Stimulated activated CD8-positive, alpha-beta memory T cell treated with anti-CD3 and anti-CD28 coated beads, Interleukin-15, amount 100 ng/mL, for 24 hours (primary cell): ENCODE data around the gene UBE2N.
"Not testable (repeated sequence)": the region's sequence is repeated elsewhere in the genome, so short reads cannot be mapped to it uniquely, and the experiment has no call there.

ENCODE experiments used
- DNase-seq: peaks from one replicate; pipeline ENCODE4 v3.0.0-alpha.2; 2020; ENCODE audit warnings: low read depth

Gene UBE2N

DNA sequence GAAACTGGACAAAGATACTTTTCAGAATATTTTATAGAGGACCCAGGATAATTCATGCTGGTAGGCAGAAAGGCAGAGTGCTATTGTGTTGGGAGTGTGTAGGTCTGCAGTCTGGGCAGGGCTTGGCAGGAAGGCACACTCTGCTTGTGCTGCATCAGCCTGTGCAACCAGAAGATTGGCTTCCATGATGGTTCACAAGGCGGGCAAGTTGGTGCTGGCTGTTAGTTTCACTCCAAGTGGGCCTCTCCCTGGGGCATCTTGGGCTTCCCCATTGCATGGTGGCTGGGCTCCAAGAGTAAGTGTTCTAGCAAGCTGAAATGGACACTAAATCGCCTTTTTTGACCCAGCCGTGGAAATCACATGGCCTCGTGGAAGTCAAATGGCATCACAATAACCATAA is 1.8 kb upstream of the UBE2N start:
- DNase-seq: no peak

DNA sequence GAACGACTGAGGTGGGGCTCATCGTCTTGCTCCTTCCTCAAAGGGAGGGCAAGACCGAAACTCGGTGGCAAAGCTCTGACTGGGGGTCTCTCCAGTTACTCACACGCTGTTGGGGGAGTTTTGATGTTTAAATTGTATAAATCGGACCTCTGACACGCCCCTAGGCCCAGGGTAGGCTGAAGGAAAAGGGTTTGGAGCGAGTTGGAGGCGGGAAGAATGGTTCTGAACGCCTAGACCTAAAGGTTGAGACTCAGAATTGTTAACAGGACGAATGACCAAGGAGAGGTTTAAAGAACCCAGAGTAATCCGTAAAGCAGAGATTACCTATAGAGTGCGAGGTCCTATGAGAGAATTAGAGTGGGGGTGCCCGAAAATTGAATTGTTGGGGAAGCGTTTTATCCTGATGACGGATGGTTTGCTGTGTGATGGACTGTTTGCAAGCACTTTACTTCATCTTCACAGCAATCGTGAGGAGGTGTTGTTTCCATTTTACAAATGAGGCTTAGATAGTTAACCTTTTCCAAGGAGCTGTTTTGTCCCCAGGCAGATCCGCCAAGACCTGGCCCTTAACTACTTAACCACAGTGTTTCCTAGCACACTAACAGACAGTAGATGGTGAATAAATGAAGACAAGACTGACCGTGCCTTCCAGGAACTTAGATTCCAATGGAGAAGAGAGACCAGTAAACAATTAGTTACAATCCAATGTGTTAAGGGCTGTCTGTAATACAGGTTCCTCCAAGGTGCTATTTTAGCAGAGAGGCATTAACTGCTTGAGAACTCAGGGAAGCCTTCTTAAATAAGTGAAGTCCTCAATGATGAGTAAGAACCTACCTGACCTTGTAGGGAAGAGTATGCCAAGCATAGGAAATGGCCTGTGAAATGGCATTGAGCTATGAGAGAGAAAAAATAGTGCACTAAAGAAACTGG is 929 bp upstream of the UBE2N start:
- DNase-seq: no peak

DNA sequence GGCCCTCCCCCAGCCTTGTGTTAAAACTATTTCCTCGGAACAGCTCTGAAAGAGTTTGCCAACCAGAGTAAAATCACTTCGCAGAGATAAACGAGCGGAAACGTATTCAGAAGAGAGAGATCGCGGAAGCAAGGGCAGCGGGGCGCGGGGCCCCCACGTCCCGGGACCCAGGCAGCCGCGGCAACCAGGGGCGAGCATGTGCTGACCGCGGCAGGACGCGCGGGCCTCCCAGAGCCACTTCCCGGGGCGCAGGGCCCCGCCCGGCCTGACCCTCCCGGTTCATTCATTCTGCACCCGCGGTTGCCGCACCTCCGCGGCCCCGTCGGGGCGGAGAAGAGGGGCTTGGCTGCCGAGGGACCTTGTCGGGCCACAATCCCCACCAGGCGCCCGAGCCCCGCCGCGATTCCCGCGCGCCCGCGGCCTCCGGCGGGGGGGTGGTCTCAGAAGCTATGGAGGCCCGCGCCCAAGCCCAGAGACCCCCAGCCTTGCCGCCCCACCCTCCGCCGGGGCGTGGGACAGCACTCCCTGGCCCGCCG is 598 bp downstream of the UBE2N start:
- DNase-seq: peak; percentile 7

DNA sequence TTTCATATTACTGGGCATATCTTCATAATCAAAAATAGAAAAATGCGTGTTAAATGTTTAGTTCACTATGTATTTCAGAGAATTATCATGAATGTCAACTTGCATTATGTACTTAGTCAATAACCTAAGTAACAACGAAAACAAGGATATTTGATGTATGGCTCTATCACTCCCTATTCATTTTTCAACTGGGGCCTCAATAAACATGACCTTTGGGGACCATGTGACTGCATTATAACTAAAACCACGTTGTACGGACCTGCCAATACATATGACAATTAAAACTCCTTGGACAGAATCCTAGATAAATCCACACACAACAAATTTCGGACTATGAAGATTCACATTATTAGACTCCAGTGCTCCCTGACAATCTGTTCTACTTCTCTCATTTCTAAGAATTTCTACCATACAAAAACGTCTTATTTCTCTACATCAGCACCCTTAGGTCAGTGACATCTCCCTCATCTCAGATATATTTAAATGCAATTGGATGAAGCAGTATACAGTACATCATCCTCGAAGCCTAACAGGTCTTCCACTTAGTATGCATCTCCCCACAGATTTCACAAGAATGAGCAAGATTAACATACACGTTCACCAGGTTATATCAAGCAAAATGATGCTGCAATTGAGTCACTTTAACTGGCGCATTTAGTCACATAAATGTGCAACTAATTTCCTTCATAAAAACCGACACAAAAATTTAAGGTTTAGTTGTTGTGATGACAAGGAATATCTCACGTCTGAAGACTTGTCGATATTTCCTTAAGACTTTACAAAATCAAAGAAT is 1.5 kb downstream of the UBE2N start:
- no peak for DNase-seq

DNA sequence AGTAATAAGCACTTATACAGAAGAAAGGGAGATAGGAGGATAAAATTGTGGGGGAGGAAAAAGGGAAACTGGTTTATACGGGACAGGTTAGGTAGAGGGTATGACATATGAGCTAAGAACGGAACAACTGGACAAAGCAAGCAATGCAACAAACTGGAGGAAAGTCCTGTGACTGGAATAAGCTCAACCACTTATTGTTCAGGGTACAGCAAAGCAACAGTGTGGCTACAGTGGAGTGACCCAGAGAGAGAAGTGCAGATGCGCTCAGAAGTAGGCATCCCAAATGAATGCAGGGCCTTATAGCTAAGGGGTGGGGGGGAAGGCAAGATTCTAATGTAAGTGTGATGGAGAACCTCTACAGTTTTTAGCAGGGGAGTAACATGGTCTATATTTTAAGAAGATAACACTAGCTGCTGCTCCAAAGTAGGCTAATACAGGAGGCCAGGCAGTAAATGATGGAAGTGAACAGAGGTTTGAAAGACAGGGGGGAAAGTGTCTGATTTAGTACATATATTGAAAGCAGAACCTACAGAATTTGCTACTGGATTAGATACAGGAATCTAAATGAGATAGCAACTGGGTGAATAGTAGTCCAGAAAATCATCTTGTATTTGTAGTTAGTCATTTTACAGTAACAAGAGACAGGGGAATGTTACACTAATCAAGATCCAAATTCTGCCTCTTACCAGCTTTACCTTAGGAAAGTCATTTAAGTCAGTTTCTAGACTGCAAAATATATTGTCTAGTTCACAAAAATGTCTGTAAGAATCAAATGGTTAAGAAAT is 3.3 kb downstream of the UBE2N start:
- DNase-seq: no peak

DNA sequence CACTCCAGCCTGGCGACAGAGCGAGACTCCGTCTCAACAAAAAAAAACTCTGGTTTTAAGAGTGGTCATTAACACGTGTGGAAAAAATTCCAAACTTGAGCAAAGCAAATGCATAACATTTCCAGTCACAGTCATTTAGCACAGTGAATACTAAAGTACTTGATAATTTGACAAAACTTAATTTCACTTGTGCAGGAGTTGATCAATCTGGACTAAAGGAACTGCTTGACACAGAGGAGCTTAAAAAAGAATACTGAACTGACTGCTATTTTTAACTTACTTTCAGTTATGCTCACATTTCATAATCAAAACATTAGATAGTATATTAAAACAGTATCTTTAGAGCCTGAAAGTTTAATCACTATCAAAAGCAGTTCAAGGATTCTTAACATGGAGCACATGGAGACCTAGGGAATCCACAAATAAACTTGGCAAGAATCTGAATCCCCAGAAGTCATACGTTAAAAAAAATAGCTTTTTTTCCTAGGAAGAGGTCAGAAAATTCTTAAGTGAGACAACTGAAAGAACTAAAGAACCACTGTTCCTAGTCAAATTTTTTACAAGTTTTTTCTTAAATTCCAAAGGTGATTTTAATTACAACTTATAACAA is 7.4 kb downstream of the UBE2N start:
- no peak for DNase-seq

DNA sequence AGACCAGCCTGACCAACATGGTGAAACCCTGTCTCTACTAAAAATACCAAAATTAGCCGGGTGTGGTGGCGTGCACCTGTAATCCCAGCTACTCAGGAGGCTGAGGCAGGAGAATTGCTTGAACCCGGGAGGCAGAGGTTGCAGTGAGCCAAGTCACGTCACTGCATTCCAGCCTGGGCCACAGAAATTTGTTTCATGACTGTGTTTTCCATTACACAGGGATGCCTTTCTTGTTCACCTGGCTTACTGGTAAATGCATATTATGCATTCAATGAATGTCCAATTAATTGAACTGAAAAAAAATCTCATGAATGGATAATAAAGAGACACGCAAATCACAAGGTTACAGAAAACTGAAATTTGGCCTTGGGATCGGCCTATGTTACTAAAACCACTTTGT is 9.7 kb downstream of the UBE2N start:
- DNase-seq: not testable (repeated sequence)

DNA sequence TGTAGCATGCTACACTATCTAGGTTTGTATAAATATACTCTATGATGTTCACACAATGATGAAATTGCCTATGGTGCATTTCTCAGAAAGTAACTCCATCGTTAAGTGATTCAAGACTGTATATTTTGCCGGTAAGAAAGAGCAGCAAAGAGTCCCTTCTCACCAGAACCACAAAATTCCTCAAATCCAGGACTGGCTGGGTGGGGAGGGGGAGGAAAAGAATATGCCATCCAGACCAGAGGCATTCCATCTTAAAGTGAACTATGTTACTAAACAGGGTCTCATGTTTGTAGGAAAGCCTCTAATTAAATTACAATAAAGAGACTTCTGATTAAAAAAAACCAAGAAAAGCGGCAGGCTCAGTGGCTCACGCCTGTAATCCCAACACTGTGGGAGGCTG is 11.5 kb downstream of the UBE2N start:
- no peak for DNase-seq

DNA sequence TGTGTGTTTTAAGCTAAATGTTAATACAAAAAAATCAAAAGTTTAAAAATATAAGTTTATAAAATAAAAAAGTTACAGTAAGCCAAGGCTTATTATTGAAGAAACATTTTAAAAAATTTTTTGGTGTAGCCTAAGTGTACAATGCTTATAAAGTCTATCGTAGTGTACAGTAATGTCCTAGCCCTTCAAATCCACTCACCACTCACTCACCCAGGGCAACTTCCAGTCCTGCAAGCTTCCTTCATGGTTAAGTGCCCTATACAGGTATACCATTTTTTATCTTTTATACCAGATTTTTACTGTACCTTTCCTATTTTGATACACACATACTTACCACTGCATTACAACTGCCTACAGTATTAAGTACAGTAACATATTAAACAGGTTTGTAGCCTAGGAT is 11.9 kb downstream of the UBE2N start:
- no peak for DNase-seq

DNA sequence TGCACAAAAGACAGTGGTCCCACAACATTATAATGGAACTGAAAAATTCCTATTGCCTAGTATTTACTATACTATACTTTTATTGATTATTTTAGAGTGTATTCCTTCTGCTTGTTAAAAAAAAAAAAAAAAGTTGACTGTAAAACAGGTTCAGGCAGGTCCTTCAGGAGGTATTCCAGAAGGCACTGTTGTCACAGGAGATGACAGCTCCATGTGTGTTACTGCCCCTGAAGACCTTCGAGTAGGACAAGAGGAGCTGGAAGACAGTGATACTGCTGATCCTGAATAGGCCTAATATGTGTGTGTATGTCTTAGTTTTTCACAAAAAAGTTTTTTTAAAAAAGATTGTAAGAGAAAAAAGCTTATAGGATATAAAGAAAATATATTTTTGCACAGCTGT is 12.3 kb downstream of the UBE2N start:
- no peak for DNase-seq

DNA sequence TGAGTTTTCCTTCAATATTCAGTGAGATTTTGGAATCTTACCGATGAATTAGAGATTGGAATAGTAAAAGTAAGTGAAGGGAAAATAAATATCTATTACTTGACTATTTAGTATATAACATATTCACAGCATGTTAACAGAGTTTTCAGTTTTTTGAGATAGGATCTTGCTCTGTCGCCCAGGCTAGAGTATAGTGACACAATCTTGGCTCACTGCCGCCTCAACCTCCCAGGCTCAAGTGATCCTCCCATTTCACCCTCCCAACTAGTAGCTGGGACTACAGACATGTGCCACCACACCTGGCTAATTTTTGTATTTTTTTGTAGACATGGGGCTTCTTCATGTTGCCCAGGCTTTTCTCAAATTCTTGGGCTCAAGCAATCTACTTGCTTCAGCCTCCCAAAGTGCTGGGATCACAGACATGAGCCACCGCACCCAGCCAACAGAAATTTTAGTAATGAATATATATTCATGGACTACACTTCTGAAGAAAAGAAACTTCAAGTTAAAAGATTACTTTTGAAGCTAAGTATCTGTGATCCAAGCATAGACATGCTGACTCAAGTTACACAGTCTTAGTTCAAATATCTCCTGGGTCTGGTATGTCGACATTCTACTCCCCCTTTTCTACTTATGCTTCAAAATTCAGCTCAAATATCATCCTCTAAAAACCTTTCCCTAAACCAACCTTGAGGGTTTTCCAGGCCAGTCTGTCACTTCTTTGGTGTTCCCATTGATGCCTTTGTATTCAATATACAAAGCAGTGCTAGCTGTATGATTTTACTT is 13.8 kb downstream of the UBE2N start:
- DNase-seq: no peak

DNA sequence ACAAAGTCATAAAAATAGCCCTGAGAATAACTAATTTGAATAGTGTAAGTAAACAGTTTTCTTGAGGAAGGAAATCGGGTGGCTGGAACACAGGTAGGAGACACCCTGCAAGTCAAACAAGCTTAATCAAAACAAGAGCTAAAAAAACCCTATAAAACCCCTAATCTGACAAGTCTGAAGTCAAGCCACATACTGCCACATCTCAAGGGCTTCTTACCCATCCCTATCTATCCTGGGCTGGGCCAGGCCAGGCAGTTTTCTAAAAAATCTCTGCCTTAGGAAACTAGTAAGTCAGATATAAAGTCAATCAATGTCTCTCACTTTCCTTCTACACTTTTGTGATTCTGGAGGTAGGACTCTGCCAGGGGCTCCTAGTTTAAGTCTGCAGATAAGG is 15.3 kb downstream of the UBE2N start:
- no peak for DNase-seq

DNA sequence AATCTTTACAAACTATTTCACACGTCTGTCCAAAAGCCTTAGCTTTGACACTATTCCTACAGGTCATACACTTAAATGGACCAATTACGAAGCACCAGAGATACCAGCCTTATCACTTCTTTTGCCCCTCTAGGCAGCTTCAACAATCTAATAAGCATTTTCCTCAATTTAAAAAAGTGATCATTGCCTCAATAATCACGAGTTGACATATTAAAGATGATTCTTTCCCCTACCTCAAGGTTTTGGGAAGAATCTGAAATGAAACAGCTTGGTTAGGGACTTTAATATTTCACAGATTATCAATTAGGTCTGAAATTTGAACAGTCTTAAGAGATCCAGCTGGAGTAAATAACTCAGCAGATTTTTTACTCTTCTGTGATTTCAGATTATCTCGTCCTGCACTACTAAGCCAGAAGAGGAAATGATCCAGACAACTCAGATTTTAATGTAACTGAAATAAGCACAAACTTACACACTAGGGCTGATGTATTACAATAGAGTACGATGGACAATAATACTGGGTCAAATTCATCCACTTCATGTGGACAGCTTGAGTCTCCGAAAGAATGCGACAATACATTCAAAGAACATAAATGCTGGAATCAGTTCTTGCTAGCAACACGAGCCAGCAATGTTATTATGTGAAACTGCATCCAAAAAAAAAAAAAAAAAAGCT is 15.9 kb downstream of the UBE2N start:
- DNase-seq: no peak

DNA sequence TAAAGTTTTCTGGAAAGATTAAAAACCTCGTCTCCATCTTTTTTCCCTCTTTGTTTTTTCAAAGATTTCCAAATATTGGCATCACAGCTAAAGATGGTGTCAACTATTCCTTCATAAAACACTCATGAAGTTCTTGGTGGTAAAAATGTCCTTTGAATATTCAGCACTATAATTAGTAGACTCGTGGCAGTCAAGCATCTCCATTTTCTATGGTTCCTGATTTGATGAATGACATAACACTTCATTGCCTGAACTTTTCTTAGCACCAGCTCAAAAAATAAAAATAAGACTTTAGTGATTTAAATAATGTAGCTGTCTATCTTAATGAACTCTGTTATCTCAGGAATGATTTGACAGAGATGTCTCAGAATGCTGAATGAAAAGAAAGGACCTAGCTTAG is 19.7 kb downstream of the UBE2N start:
- no peak for DNase-seq

DNA sequence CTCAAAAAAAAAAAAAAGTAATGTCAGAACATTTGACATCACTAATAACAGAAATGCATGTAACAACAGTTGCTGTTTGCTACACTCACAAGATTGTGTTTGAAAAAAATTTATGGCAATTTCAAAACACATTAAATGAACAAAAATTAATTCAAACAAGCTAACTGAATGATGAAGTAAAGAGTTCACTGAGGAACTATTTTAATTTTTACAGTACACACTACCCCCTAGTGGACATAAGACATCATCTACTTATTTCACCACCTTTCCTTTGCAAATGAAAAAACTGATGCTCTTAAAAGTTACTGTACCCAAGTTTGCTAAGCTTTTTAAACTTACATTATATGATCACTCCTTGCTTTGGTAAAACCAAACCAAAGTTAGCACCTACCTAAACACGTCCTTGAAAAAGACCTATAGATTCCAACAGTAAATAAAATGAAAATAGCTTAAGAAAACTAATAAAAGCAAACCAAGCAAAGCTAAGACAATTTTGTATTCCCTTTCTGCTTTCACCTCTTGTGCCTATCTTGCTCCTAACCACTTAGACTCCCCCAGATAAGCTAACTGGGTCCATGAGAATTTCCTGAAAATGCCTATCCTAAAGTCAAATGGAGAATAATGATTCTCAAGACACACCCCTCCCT is 22.2 kb downstream of the UBE2N start:
- DNase-seq: no peak

DNA sequence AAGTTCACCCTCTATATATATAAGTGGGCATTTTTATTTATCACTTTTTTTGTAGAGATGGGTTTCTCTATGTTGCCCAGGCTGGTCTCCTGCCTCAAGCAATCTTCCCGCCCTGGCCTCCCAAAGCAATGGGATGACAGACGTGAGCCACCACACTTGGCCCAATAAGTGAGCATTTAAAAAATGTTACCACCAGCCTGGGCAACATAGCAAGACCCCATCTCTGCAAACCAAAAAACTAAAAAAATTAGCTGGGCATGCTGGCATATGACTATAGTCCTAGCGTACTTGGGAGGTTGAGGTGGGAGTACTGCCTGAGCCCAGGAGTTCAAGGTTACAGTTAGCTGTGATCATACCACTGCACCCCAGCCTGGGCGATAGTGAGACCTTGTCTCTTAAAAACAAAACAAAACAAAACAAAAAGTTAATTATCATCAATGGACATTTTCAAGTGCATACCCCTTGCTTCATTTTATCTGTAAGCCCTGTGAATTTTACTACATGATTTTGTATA is 23.7 kb downstream of the UBE2N start:
- DNase-seq: no peak

DNA sequence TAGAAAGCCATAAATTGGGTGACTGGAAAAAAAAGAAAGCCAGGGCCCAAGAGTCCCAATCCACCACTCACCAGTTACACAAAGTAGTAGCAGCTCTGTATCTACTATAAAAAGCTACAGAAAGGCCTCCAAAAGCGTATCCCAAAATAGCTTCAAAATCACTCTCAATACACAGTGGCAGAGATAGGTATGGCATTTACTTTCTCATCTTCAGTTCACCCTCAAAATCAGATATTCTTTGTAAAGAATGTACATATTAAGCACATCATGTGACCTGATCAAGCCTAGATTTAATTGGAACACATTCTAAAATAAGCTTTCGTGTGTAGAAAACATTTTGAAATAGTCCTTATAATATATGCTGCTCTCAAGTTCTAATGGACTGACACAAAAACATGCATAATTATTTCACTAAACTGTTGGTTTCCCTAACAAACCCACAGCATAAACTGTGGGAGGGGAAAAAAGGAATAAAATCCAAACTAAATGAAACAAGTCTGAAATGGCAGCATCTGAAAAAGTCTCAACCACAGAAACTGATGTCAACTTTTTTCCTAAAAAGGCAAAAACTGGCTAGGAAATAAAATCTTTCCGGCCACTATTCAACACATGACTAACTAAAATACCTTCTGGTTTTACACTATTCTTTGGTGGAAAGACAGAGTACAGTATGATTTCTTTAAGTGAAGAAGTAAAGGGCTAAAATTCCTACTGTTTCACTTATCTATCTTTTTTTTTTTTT is 25.9 kb downstream of the UBE2N start:
- DNase-seq: no peak

DNA sequence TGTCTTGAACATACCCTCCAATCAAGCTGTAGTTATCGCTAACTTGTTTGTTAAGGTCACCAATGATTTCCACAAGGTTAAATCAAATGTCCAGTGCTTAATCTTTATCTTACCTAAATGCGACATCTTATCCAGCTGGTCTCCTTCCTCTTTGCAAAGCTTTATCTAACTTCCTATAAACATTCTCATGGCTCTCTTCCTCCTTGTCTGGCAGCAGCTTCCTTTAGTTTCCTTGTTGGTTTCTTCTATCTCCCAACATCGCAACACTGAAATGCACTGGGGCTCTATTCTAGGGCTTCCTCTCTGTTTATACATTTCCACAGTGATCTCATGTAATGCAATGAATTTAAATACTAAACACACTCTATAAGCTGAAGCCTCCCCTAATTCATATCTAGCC is 28.7 kb downstream of the UBE2N start:
- DNase-seq: no peak

DNA sequence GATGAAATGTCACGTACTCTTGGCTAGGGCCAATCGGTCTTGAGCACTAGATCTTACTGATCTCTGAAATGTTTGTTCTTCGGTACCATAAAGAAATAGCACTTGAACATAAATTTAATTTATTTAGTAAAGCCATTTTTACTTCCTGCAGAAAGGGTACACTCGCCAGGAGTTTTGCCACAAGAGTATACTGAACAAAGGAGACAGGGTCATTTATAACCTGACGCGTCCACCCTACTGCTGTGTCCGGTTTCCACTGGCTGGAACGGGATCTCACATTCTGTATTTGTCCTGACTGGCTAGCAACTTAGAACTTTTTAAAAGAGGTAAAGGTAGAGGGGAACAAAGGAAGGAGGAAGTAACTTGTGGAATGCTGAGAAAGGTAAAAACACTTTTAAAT is 29.4 kb downstream of the UBE2N start:
- not testable (repeated sequence) for DNase-seq
